ENCODE results near the gene MAPKAP1.

DNA sequence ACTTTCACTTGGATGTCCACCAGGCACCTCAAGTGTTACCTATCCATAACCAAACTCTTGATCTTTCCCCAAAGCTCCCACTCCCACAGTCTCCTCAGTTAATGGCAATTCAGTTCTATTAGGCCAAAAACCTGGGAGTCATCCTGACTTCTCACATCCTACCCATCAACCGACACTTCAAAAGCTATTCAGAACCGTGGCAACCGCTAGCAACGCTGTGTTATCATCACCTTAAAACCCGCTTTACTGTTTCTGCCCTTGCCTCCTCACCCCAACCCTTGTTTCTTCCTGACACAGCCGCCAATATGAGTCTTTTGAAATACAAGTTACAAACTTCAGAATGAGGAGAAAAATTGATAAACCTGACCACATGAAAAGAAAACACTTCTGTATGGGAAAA, 46.5 kb downstream of the MAPKAP1 start:
- TF ChIP-seq, protein P1, sequence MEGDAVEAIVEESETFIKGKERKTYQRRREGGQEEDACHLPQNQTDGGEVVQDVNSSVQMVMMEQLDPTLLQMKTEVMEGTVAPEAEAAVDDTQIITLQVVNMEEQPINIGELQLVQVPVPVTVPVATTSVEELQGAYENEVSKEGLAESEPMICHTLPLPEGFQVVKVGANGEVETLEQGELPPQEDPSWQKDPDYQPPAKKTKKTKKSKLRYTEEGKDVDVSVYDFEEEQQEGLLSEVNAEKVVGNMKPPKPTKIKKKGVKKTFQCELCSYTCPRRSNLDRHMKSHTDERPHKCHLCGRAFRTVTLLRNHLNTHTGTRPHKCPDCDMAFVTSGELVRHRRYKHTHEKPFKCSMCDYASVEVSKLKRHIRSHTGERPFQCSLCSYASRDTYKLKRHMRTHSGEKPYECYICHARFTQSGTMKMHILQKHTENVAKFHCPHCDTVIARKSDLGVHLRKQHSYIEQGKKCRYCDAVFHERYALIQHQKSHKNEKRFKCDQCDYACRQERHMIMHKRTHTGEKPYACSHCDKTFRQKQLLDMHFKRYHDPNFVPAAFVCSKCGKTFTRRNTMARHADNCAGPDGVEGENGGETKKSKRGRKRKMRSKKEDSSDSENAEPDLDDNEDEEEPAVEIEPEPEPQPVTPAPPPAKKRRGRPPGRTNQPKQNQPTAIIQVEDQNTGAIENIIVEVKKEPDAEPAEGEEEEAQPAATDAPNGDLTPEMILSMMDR (IDR thresholded peaks at IDR 0.05): no peak
- TF ChIP-seq POLR2A (IDR thresholded peaks at IDR 0.05): no peak
